Prostate gland (tissue), 2 donors: ENCODE measurements around the gene ABCB11. TPM values are rescaled to one million over a fixed set of nuclear protein-coding genes. Genes with fewer than 3 reads are reported as not detected.
"Not testable (repeated sequence)": the region's sequence is repeated elsewhere in the genome, so short reads cannot be mapped to it uniquely, and the experiment has no call there.

Source experiments
- DNase-seq: peaks from one replicate; pipeline ENCODE4 v3.0.0-alpha.2; 2019; ENCODE audit warnings: low spot score
- H3K27ac ChIP-seq, 2 donors: fragments of 200-600 bp; sonication (generic); 2 replicates each; pipeline ENCODE4 v1.5.1; 2017 to 2019
- H3K27me3 ChIP-seq: fragments of 200-600 bp; sonication (generic); replicated peaks from 2 replicates; pipeline ENCODE4 v1.5.1; 2019; ENCODE audit not compliant: insufficient read depth
- H3K36me3 ChIP-seq, 2 donors: fragments of 200-600 bp; sonication (generic); 1 replicate in 1 of 2; 2 replicates in 1 of 2; pipeline versions ENCODE4 v1.5.1 to v1.8.1; 2017 to 2019
- H3K4me1 ChIP-seq: fragments of 200-600 bp; sonication (generic); replicated peaks from 2 replicates; pipeline ENCODE4 v1.5.1; 2019
- H3K4me3 ChIP-seq, 2 donors: fragments of 200-600 bp; sonication (generic); 2 replicates each; pipeline ENCODE4 v1.5.1; 2017 to 2019
- H3K9me3 ChIP-seq: fragments of 200-600 bp; sonication (generic); 2 replicates; pipeline ENCODE4 v1.5.1; 2017
- CTCF ChIP-seq, 4 experiments: fragments of 200-600 bp in 2 of 4; fragments of 450-650 bp in 2 of 4; sonication (generic) in 2 of 4; IDR thresholded peaks; 1 replicate in 3 of 4; 2 replicates in 1 of 4; pipeline ENCODE4 v1.5.1; 2016 to 2019; ENCODE audit warnings: antibody characterized with exemption in 4 of 4, mild to moderate bottlenecking in 2 of 4, moderate library complexity in 2 of 4
- POLR2A ChIP-seq: fragments of 450-650 bp; IDR thresholded peaks from one replicate; pipeline ENCODE4 v1.6.1; 2016; ENCODE audit warnings: antibody characterized with exemption, mild to moderate bottlenecking
- POLR2AphosphoS5 ChIP-seq: sonication (generic); formaldehyde crosslinking; IDR thresholded peaks from one replicate; pipeline ENCODE4 v1.6.1; 2017; ENCODE audit warnings: antibody characterized with exemption
- WGBS: methylation state at CpG from one replicate; pipeline ENCODE4 v1.1.5; 2018; 5-methylcytosine and 5-hydroxymethylcytosine counted together
- intact Hi-C: fragments of 100-400 bp; cut with DNase I; formaldehyde crosslinking; loops from one replicate; pipeline ENCODE4 v1.14.2; 2022
- total RNA-seq, 2 donors: library from RNA; depleted of rRNA; stranded (reverse); fragments of >200 nt; gene quantifications; one replicate each; pipeline ENCODE4 v1.1.0, GENCODE V29; 2016

The ABCB11 gene
- total RNA-seq, 2 donors from 2014 or later: 1.2 TPM; not detected in 1

GRCh38 chr2:168941297-168941696 is 89.8 kb downstream of the ABCB11 start:
- H3K27me3 ChIP-seq: peaks cover 2% of the 10 kb centered on the region
- TF ChIP-seq POLR2A (no peak), POLR2AphosphoS5 (no peak), CTCF (IDR thresholded peaks at IDR 0.05) (no peak)
- H3K4me1 ChIP-seq: no peaks in the 10 kb centered on the region
- no peak for DNase-seq
- H3K9me3 ChIP-seq: no peaks in the 10 kb centered on the region
- H3K36me3 ChIP-seq: no peaks in the 10 kb centered on the region
- H3K4me3 ChIP-seq: no peak overlapping the region
- no peak overlapping the region for H3K27ac ChIP-seq
- intact Hi-C loops: no loop called here

DNA sequence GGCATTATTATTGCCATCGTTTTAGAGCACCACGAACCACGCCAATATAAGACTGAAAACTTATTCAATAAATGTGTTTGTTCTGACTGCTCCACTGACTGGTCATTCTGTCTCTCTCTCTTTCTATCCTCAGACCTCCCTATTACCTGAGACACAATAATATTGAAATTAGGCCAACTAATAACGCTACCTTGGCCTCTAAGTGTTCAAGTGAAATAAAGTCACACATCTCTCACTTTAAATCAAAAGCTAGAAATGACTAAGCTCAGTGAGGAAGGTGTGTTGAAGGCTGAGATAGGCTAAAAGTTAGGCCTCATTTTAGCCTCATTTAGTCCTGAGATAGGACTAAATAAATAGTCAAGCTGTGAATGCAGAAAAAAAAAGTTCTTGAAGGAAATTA is 91.2 kb downstream of the ABCB11 start:
- Histone ChIP-seq H3K36me3 (no peaks in the 10 kb centered on the region), H3K27me3 (no peaks in the 10 kb centered on the region), H3K27ac (no peak overlapping the region), H3K9me3 (no peaks in the 10 kb centered on the region), H3K4me1 (no peaks in the 10 kb centered on the region), H3K4me3 (no peak overlapping the region)
- TF ChIP-seq POLR2A (no peak), POLR2AphosphoS5 (no peak), CTCF (IDR thresholded peaks at IDR 0.05) (no peak)
- DNase-seq: no peak
- intact Hi-C loops: no loop called here
- 93% methylated on average over 4 of the region's 4 CpGs for WGBS

DNA sequence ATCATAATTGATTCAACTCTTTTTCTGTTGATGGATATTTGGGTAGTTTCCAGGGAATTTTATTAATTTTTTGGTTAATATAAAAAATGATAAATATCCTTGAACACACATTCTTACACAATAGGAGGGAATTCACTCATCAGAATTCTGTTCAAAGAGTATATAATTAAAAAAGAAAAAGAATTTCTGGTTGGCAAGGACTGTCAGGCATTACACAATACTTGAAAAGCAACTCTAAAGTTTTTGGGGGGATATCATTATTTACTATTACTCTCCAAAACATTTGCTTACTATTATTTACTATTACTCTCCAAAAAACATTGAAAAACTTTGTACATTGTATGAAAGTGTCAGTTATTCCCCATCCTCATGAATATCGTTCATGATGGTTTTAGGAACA is 92.1 kb downstream of the ABCB11 start:
- no peak for TF ChIP-seq POLR2AphosphoS5
- TF ChIP-seq POLR2A: no peak
- H3K36me3 ChIP-seq: no peaks in the 10 kb centered on the region
- no peaks in the 10 kb centered on the region for H3K4me1 ChIP-seq
- DNase-seq: no peak
- intact Hi-C loops: no loop called here
- no peak overlapping the region for H3K27ac ChIP-seq
- no peaks in the 10 kb centered on the region for H3K9me3 ChIP-seq
- no peak overlapping the region for H3K4me3 ChIP-seq
- 89% methylated on average over 1 of the region's 1 CpG for WGBS
- no peaks in the 10 kb centered on the region for H3K27me3 ChIP-seq

GRCh38 chr2:168935810-168936581 is 95.1 kb downstream of the ABCB11 start:
- Histone ChIP-seq H3K4me3 (no peak overlapping the region), H3K4me1 (no peaks in the 10 kb centered on the region), H3K9me3 (no peaks in the 10 kb centered on the region), H3K27ac (no peak overlapping the region), H3K36me3 (no peaks in the 10 kb centered on the region), H3K27me3 (no peaks in the 10 kb centered on the region)
- TF ChIP-seq CTCF (IDR thresholded peaks at IDR 0.05) (no peak), POLR2AphosphoS5 (no peak), POLR2A (no peak)
- intact Hi-C loops: no loop called here
- 80% methylated on average over 14 of the region's 14 CpGs for WGBS
- DNase-seq: no peak

GRCh38 chr2:168934826-168935225 is 96.3 kb downstream of the ABCB11 start:
- Histone ChIP-seq H3K27me3 (no peaks in the 10 kb centered on the region), H3K4me3 (no peak overlapping the region), H3K4me1 (no peaks in the 10 kb centered on the region), H3K27ac (no peak overlapping the region), H3K9me3 (no peaks in the 10 kb centered on the region), H3K36me3 (no peaks in the 10 kb centered on the region)
- no peak for DNase-seq
- intact Hi-C loops: no loop called here
- WGBS: 90% methylated on average over 2 of the region's 2 CpGs
- TF ChIP-seq POLR2A (no peak), POLR2AphosphoS5 (no peak), CTCF (IDR thresholded peaks at IDR 0.05) (no peak)

GRCh38 chr2:168932174-168932573 is 99.0 kb downstream of the ABCB11 start:
- H3K4me3 ChIP-seq, H3K9me3 ChIP-seq, DNase-seq, H3K27ac ChIP-seq, H3K36me3 ChIP-seq, H3K27me3 ChIP-seq, intact Hi-C loops, H3K4me1 ChIP-seq: not testable (repeated sequence)
- WGBS: 96% methylated on average over 4 of the region's 4 CpGs
